Mammary microvascular endothelial cell (primary cell): ENCODE measurements around the gene DYNLT4. TPM values are rescaled to one million over a fixed set of nuclear protein-coding genes. Genes with fewer than 3 reads are reported as not detected.

Experiments used
- total RNA-seq: library from RNA; depleted of rRNA; stranded (reverse); fragments of >200 nt; gene quantifications from 2 replicates; pipeline ENCODE4 v1.2.3, GENCODE V29; 2015

DYNLT4 gene
- not detected in 2 replicates for total RNA-seq

GRCh38 chr1:44806704-44807363 is at the start of gene DYNLT4:
TSS of gene DYNLT4 (minus strand) at chr1:44807351. CDS start at chr1:44806668, 683 bp downstream.

GRCh38 chr1:44842862-44843655 is 35.9 kb upstream of the DYNLT4 start, which contains the start of gene PTCH2:
TSS of gene PTCH2 (minus strand) at chr1:44843253. CDS start at chr1:44842932, 321 bp downstream.

GRCh38 chr1:44808063-44808937 is 1.1 kb upstream of the DYNLT4 start, which contains the start of gene BTBD19:
TSS of gene BTBD19 (plus strand) at chr1:44808523. CDS start at chr1:44808821, 298 bp downstream.

GRCh38 chr1:44799770-44800584 is 7.2 kb downstream of the DYNLT4 start, which contains the start of gene PLK3:
TSS of gene PLK3 (plus strand) at chr1:44800377. CDS start at chr1:44800464, 87 bp downstream.

GRCh38 chr1:44788120-44788860 is 18.9 kb downstream of the DYNLT4 start, which contains the start of gene BEST4:
TSS of gene BEST4 (minus strand) at chr1:44788170. CDS start at chr1:44787705, 465 bp downstream.

GRCh38 chr1:44775078-44775929 is 31.8 kb downstream of the DYNLT4 start, which contains the start of gene RPS8:
TSS of gene RPS8 (plus strand) at chr1:44775540. CDS start at chr1:44775597, 57 bp downstream.

Other genes starting within 250 kb of the DYNLT4 start
- gene TMEM53, start 132.9 kb downstream of the DYNLT4 start, total RNA-seq: 4.8 and 6.6 TPM in 2 replicates
- not detected in 2 replicates for gene ARMH1, start 132.6 kb downstream of the DYNLT4 start, total RNA-seq
- gene RNU5D-1, start 76.2 kb downstream of the DYNLT4 start, total RNA-seq: not detected in 2 replicates
- 40.8 and 41.4 TPM in 2 replicates for gene KIF2C, start 67.5 kb downstream of the DYNLT4 start, total RNA-seq
- 2,549 and 2,678 TPM in 2 replicates for gene RPS8, start 31.8 kb downstream of the DYNLT4 start, total RNA-seq
- not detected in 2 replicates for gene BEST4, start 19.2 kb downstream of the DYNLT4 start, total RNA-seq
- gene PLK3, start 7.0 kb downstream of the DYNLT4 start, total RNA-seq: 45.6 and 50.8 TPM in 2 replicates
- gene BTBD19, start 1.2 kb upstream of the DYNLT4 start, total RNA-seq: 4.6 and 5.9 TPM in 2 replicates
- gene PTCH2, start 35.9 kb upstream of the DYNLT4 start, total RNA-seq: 0.13 and 0.20 TPM in 2 replicates
- 34.1 and 40.8 TPM in 2 replicates for gene EIF2B3, start 179.2 kb upstream of the DYNLT4 start, total RNA-seq
- gene HECTD3, start 204.0 kb upstream of the DYNLT4 start, total RNA-seq: 42.4 and 45.8 TPM in 2 replicates
- 180 and 191 TPM in 2 replicates for gene UROD, start 204.9 kb upstream of the DYNLT4 start, total RNA-seq